ENCODE measurements around the gene DST.

The DST gene

DNA sequence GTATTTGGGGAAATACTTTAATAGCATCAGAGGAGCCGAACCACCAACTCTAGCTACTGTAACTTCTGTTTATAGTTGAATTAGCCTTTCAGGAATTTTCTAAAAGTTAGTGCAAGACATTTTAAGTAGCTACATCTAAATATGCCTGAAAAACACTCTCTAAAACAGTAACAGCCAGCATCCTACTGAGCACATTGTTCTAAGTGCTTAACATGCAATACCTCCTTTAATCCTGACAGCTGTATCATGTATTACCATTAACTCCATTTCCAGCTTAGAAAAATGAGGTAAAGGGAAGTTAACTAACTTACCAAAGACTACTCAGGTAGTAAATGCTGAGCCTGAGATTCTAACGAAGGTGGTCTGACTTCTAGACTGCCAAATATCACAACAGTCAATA is 120.7 kb downstream of the DST start:
- DNase-seq (ENCODE audit: low spot score in 2 of 2) (no peak), ATAC-seq (ENCODE audit: low read depth) (no peak)
- Mint-ChIP-seq H3K36me3 (peaks cover 5% of the 10 kb centered on the region), H3K27me3 (peaks cover 3% of the 10 kb centered on the region), H3K4me3 (no peak overlapping the region), H3K9me3 (peaks cover 6% of the 10 kb centered on the region), H3K27ac (no peak overlapping the region), H3K4me1 (peaks cover 2% of the 10 kb centered on the region)

DNA sequence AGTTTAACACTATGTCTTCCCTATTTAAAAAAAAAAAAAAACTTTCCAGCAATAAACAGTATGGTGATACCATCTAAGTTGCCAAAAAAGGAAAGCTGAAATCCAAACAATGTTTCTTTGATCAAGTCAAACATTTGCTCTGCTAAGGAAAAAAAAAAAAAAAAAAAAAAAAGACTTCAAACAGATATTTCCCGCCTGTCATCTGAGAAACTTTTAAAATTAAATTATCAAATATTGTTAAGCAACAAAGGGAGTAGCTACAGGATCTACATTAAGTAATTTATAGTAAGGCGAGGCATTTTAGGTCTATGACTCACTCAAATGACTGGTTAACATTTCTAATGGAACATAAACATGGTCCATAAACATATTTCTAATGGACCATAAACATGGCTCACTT is 121.2 kb downstream of the DST start:
- Mint-ChIP-seq H3K27me3 (peaks cover 3% of the 10 kb centered on the region), H3K4me1 (peaks cover 2% of the 10 kb centered on the region), H3K4me3 (no peak overlapping the region), H3K27ac (no peak overlapping the region), H3K36me3 (peaks cover 5% of the 10 kb centered on the region), H3K9me3 (peaks cover 6% of the 10 kb centered on the region)
- ATAC-seq (ENCODE audit: low read depth), result no peak
- no peak for DNase-seq (ENCODE audit: low spot score in 2 of 2)

GRCh38 chr6:56520218-56520617 is 122.5 kb downstream of the DST start:
- ATAC-seq (ENCODE audit: low read depth), result no peak
- peaks cover 5% of the 10 kb centered on the region for H3K36me3 Mint-ChIP-seq
- no peaks in the 10 kb centered on the region for H3K4me1 Mint-ChIP-seq
- no peak overlapping the region for H3K27ac Mint-ChIP-seq
- H3K9me3 Mint-ChIP-seq, result peaks cover 5% of the 10 kb centered on the region
- no peak overlapping the region for H3K4me3 Mint-ChIP-seq
- DNase-seq (ENCODE audit: low spot score in 2 of 2), result no peak
- peaks cover 1% of the 10 kb centered on the region for H3K27me3 Mint-ChIP-seq

GRCh38 chr6:56518995-56519767 is 123.5 kb downstream of the DST start:
- Mint-ChIP-seq H3K36me3 (peaks cover 5% of the 10 kb centered on the region), H3K27me3 (peaks cover 1% of the 10 kb centered on the region), H3K27ac (no peak overlapping the region), H3K9me3 (peaks cover 5% of the 10 kb centered on the region), H3K4me1 (no peaks in the 10 kb centered on the region), H3K4me3 (no peak overlapping the region)
- ATAC-seq (ENCODE audit: low read depth), result no peak
- no peak for DNase-seq (ENCODE audit: low spot score in 2 of 2)

DNA sequence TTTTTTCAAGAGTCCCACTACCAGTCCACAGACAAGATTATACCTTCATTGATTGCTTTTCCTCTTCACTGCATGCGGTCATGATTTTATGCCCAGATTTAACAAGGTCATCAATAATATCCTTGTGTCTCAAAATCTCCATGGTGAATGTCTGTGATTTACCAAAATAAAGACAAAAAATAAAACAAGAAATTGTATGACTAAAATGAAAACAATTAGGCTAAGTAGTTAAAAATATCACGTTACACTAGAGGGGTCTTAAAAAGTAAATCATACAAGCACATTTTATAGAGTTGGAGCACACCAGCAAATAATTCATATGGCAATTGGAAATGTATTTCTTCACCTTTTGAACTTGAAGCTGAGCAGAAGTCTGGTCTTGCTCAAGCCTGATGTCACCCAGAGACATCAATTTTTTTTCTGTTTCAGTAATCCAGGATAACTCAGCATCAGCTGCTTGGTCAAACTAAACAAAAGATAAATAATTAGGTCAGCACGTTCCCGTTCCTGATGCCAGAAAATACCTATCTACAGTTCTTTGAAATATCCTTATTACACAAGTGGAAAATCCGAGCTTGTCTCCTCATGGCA is 125.4 kb downstream of the DST start:
- Mint-ChIP-seq H3K27me3 (peaks cover 1% of the 10 kb centered on the region), H3K36me3 (peaks cover 5% of the 10 kb centered on the region), H3K9me3 (peaks cover 5% of the 10 kb centered on the region), H3K27ac (no peak overlapping the region), H3K4me1 (no peaks in the 10 kb centered on the region), H3K4me3 (no peak overlapping the region)
- ATAC-seq (ENCODE audit: low read depth) (no peak), DNase-seq (ENCODE audit: low spot score in 2 of 2) (no peak)

- Mint-ChIP-seq H3K36me3 (peaks cover 5% of the 10 kb centered on the region), H3K27ac (no peak overlapping the region), H3K9me3 (peaks cover 5% of the 10 kb centered on the region), H3K4me3 (no peak overlapping the region), H3K27me3 (peaks cover 1% of the 10 kb centered on the region), H3K4me1 (no peaks in the 10 kb centered on the region)
- DNase-seq (ENCODE audit: low spot score in 2 of 2) (no peak), ATAC-seq (ENCODE audit: low read depth) (no peak)
These were observed 126.7 kb downstream of the DST start for GRCh38 chr6:56516003-56516402.

- no peak for DNase-seq (ENCODE audit: low spot score in 2 of 2)
These were observed 127.4 kb downstream of the DST start for GRCh38 chr6:56515081-56515905.

DNA sequence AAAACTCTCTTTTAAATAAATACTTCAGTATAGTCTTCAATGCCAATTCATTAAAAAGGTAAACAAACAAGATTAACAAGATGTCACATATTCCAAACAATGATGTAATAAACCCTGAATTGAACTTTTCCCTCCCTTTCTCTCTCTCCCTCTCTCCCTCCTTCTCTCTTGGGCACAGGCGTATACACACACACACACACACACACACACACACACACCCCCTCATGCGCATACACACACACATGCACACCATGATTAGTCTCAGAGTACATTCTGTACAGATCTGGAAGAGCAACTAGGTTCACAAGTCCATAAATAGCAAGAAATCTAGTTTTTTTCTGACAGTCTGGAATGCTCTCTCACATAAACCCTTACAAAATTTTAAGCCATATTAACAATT is 128.3 kb downstream of the DST start:
- H3K36me3 Mint-ChIP-seq, result peaks cover 2% of the 10 kb centered on the region
- no peak overlapping the region for H3K27ac Mint-ChIP-seq
- H3K4me3 Mint-ChIP-seq, result no peak overlapping the region
- ATAC-seq (ENCODE audit: low read depth), result no peak
- DNase-seq (ENCODE audit: low spot score in 2 of 2), result no peak
- H3K9me3 Mint-ChIP-seq, result no peaks in the 10 kb centered on the region
- peaks cover 1% of the 10 kb centered on the region for H3K27me3 Mint-ChIP-seq
- no peaks in the 10 kb centered on the region for H3K4me1 Mint-ChIP-seq

More at GRCh38 chr6:56515081-56515905, 127.4 kb downstream of the DST start:
- H3K9me3 Mint-ChIP-seq, result peaks cover 5% of the 10 kb centered on the region
- H3K27me3 Mint-ChIP-seq, result peaks cover 1% of the 10 kb centered on the region
- H3K4me1 Mint-ChIP-seq, result no peaks in the 10 kb centered on the region
- no peak for ATAC-seq (ENCODE audit: low read depth)
- no peak overlapping the region for H3K27ac Mint-ChIP-seq
- H3K4me3 Mint-ChIP-seq, result no peak overlapping the region
- peaks cover 5% of the 10 kb centered on the region for H3K36me3 Mint-ChIP-seq

DNA sequence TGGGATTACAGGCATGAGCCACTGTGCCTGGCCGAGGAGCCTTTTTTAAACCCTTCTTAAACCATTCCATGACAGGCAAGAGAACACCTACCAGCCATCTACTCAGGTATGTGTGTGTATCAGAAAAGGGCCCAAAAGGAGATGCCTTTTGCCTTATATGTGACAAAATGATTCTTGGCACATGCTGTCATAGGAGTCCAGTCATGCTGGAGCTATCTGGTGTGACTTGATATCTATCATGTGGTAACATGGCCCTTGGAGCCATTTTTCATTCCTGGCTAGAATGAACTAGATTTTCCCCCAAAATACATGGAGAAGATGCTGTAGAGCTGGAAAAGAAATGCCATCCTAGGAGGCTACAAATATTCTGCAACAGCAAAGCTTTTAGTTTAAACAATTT is 129.1 kb downstream of the DST start:
- Mint-ChIP-seq H3K27ac (no peak overlapping the region), H3K4me3 (no peak overlapping the region), H3K27me3 (peaks cover 1% of the 10 kb centered on the region), H3K9me3 (no peaks in the 10 kb centered on the region), H3K4me1 (no peaks in the 10 kb centered on the region), H3K36me3 (no peaks in the 10 kb centered on the region)
- ATAC-seq (ENCODE audit: low read depth) (no peak), DNase-seq (ENCODE audit: low spot score in 2 of 2) (no peak)

DNA sequence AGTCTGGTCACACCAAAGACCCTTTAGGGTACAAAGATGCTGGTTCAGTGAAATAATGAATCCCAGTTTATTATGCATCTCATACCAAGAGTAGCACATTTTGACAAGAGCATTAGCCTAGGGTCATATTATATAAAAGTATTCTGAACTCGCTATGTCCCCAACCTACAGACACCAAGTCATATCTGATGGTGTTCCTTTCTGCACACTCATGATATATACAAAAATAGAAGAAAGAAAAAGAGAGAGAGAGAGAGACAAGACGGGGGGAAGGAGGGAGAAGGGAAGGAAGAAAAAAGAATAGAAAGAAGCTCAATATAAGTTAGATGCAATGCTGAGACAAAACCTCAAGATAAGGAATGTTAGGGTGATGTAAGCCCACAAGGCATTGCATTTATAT is 131.1 kb downstream of the DST start:
- H3K27me3 Mint-ChIP-seq, result no peaks in the 10 kb centered on the region
- no peak for DNase-seq (ENCODE audit: low spot score in 2 of 2)
- no peak for ATAC-seq (ENCODE audit: low read depth)
- H3K4me3 Mint-ChIP-seq, result no peak overlapping the region
- no peak overlapping the region for H3K27ac Mint-ChIP-seq
- no peaks in the 10 kb centered on the region for H3K4me1 Mint-ChIP-seq
- H3K36me3 Mint-ChIP-seq, result no peaks in the 10 kb centered on the region
- no peaks in the 10 kb centered on the region for H3K9me3 Mint-ChIP-seq

- H3K4me1 Mint-ChIP-seq, result no peaks in the 10 kb centered on the region
- no peak for DNase-seq (ENCODE audit: low spot score in 2 of 2)
- H3K9me3 Mint-ChIP-seq, result no peaks in the 10 kb centered on the region
- no peak overlapping the region for H3K27ac Mint-ChIP-seq
- H3K27me3 Mint-ChIP-seq, result no peaks in the 10 kb centered on the region
- no peak overlapping the region for H3K4me3 Mint-ChIP-seq
- H3K36me3 Mint-ChIP-seq, result no peaks in the 10 kb centered on the region
- ATAC-seq (ENCODE audit: low read depth), result no peak
These were observed 131.6 kb downstream of the DST start for GRCh38 chr6:56510984-56511531.

DNA sequence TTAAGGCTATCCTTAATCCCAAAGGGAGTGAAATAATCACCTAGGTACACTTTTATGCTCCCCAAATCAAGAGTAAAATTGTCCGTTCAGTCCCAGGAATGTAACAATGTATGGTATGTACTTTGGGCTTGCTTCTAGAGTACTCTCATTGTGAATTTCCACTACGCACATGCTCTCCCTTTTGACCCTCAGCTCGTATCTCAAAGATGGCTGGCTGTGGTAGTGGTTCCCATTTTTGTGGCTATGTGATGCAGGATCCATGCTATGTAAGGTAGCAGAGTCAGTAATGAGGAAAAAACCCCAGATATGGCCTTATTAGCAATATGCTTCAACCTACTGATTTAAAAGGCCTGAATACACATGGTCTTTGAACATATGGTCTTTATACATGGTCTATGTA is 133.7 kb downstream of the DST start:
- DNase-seq (ENCODE audit: low spot score in 2 of 2), result no peak
- no peak for ATAC-seq (ENCODE audit: low read depth)
- H3K4me3 Mint-ChIP-seq, result no peak overlapping the region
- H3K36me3 Mint-ChIP-seq, result no peaks in the 10 kb centered on the region
- H3K4me1 Mint-ChIP-seq, result no peaks in the 10 kb centered on the region
- H3K27ac Mint-ChIP-seq, result no peak overlapping the region
- H3K9me3 Mint-ChIP-seq, result no peaks in the 10 kb centered on the region
- H3K27me3 Mint-ChIP-seq, result no peaks in the 10 kb centered on the region

DNA sequence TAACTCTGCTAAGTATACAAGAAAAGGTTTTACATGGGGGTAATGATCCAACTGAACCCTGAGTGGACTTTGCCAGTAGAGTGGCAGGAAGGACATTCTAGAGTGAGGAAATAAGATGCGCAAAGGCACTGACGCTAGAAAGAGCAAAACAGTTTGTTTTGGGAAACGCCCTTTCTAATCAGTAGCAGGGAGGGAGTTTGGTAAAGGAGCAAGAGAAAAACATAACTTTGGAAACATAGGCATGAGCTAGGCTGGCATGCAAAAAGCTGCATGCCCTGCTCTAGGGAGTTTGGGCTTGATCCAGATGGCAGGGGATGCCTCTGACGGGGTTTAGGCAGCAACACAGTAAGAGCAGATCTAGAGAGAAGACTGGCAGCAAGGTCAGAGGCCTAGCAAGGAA is 135.2 kb downstream of the DST start:
- Mint-ChIP-seq H3K36me3 (no peaks in the 10 kb centered on the region), H3K27me3 (no peaks in the 10 kb centered on the region), H3K9me3 (no peaks in the 10 kb centered on the region), H3K27ac (no peak overlapping the region), H3K4me3 (no peak overlapping the region), H3K4me1 (no peaks in the 10 kb centered on the region)
- DNase-seq (ENCODE audit: low spot score in 2 of 2) (no peak), ATAC-seq (ENCODE audit: low read depth) (no peak)
